Vagina (tissue), 2 donors: ENCODE data around the gene ZSCAN10.

ENCODE experiments used
- CTCF ChIP-seq, 3 experiments: fragments of 450-650 bp in 2 of 3; fragments of 200-600 bp in 1 of 3; sonication (generic) in 1 of 3; IDR thresholded peaks; one replicate each; pipeline ENCODE4 v1.5.1; 2017 to 2019; ENCODE audit warnings: antibody characterized with exemption in 3 of 3, mild to moderate bottlenecking in 2 of 3, moderate library complexity in 2 of 3
- POLR2A ChIP-seq, 2 donors: fragments of 450-650 bp; IDR thresholded peaks; one replicate each; pipeline ENCODE4 v1.6.1; 2017; ENCODE audit warnings: antibody characterized with exemption in 2 of 2, mild to moderate bottlenecking in 2 of 2, moderate library complexity in 2 of 2

- no peak for TF ChIP-seq POLR2A (IDR thresholded peaks at IDR 0.05)
- TF ChIP-seq CTCF (IDR thresholded peaks at IDR 0.05) = no peak
These were observed 52.3 kb downstream of the ZSCAN10 start for GRCh38 chr16:3046641-3047386.
